Amniotic stem cell (primary cell): ENCODE data around the gene TUBGCP3.
"Not testable (repeated sequence)": the region's sequence is repeated elsewhere in the genome, so short reads cannot be mapped to it uniquely, and the experiment has no call there.

Source experiments
- DNase-seq: peaks from one replicate; lab custom pipeline; 2025; lab: John Stamatoyannopoulos, UW

Gene TUBGCP3

GRCh38 chr13:112576768-112577167 is 11.2 kb downstream of the TUBGCP3 start:
- DNase-seq, result no peak

GRCh38 chr13:112576191-112576590 is 11.8 kb downstream of the TUBGCP3 start:
- no peak for DNase-seq

DNA sequence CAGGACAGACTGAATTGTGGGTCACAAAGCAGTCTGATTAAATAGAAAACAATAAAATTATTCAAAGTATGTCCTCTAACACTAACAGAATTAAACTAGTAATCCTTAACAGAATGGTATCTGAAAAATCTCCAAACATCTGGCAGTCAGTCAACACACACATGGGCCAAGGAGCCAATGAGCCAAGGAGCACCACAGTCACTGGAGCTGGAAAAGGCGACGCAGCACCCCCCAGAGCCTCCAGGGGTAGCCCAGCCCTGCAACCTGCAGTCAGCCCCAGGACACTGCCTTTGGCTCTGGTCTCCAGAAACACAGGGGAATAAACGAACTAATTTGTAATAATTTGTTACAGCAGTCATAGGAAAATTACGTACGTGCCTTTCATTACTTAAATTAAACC is 12.3 kb downstream of the TUBGCP3 start:
- DNase-seq, result no peak

DNA sequence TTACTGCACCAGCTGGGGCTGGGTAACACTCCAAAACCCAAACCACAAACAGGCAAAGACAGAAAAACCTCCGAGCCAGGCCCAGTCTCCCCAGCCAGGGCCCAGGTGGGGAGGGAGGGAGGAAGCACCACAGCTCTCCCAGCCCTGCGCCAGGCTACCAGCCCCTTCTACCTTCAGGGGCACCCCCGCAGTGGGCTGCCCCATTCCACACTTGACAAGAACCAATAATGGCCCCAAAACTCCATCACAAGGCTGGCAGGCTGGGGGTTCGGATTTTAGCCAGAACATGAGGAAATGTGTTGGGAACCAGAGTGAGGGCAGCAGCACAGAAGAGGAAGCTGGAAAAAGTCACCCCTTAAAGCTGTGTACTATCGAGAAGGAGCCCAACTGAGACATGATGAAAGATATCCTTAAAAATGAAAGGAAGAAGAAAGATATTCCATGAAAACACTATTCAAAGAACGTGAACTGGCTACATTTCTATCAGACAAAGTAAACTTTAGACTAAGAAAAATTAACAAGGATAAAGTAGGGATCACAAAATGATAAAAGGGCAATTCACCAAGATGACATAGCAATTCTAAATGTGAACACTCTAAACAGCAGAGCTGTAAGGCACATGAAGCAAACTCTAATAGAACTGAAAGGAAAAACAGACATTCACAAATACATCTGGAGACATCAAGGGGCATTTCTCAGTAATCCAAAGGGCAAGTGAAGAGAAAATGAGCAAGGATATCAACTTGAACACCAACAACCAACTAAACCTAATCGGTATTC is 12.9 kb downstream of the TUBGCP3 start:
- DNase-seq, result no peak

GRCh38 chr13:112574416-112574815 is 13.5 kb downstream of the TUBGCP3 start:
- DNase-seq, result no peak

DNA sequence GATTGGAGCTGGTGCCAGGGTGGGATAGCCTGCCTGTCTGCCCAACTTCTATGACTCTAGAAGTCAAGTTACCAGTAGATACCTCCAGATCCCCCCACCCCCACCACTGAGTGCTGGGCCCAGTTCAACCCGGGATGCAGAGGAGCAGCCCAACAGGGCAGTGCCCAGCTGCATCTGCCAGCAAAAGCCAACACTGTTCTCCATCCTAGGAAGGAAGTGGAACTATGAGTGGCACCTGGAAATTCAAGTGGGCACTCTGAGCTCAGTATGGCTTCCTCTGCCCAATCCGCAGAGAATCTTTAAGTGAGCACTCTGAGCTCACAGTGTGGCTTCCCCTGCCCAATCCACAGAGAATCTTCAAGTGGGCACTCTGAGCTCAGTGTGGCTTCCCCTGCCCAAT is 14.2 kb downstream of the TUBGCP3 start:
- DNase-seq, result no peak

DNA sequence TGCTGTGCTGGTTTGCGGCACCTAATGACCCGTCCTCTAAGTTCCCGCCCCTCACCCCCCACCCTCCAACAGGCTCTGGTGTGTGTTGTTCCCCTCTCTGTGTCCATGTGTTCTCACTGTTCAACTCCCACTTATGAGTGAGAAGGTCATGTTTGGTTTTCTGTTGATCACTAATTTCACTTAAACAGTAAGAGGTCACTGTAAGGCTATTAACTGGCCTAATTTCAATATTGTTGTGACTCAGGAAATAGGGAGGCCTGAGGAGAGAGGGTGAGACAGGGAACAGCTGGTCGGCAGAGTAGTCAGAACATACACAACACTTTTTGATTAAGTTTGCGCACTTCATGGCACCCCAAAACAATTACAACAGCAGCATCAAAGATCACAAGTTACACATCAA is 15.6 kb downstream of the TUBGCP3 start:
- DNase-seq, result no peak

DNA sequence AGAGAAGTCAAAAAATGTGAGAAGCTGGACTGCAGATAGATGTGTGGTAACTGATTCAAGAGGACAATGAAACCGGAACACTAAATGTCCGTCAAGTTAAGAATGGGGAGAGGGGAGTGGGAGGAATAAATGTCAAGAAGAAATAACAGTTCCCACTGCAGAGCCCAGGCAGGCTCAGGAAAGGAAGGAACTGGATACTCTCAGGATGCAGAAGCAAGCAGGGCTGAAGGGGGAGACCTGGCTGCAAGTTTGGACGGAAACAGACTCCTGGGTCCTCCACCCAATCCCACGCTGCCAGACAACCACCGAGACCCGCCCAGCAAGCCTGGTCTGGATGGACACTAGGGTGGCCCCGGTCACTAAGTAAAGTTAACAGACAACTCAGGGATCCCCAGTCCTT is 18.1 kb downstream of the TUBGCP3 start:
- no peak for DNase-seq

DNA sequence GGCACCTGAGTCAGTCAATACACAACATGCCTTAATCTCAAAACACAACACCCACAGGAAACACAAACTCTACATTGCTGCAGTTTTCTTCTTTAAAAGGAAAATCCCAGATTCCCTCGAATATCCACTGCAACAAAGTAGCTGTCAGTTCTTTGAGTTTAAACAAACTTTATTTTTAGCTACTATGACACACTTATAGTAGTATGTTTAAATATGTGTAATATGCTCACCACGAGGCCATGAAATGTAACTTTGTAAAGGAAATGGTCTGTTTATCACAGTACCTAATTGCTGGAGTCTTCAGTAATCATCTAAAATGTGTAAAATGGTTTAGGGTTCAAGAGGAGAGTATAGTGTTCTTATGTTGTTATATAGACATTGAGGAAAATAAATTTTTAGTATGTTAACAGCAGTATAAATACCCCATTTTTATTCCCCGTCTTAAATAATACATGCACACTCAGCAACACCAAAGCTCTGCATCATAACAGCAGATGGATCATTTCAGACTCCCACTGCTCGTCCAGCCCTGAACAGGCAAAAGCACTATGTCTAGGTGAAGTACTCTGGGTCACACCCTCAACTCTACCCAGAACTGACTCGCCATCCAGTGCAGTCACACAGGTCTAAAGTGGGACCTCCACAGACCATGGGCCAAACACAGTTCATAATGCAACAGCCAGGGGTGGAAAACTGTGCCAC is 20.6 kb downstream of the TUBGCP3 start:
- DNase-seq, result no peak

DNA sequence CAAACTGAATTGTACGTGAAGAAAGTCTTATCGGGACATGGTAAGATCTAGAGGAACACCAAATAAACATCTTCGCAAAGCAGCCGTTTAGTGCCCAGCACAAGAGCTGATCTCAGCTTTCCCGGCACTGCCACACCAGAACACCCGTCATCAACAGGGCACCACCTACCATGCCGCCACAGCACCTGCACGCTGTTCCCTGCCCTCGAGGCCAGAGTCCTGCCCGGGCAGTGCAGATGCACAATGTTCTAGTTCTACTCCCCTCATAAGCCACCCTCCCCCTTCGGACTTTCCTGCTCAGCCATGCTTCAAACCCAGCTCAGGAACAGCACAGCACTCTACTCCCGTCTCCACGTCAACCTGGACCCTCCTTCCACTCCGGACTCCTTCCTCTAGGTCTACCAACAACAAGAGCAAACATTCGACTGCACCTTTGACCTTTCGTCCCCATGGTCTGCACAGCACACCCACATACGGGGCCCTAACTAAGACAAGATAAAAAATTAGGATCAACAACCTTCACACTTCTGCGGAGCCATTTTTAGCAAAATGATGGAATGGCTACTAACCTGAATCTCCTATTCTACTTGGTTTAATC is 25.1 kb downstream of the TUBGCP3 start:
- DNase-seq, result no peak

DNA sequence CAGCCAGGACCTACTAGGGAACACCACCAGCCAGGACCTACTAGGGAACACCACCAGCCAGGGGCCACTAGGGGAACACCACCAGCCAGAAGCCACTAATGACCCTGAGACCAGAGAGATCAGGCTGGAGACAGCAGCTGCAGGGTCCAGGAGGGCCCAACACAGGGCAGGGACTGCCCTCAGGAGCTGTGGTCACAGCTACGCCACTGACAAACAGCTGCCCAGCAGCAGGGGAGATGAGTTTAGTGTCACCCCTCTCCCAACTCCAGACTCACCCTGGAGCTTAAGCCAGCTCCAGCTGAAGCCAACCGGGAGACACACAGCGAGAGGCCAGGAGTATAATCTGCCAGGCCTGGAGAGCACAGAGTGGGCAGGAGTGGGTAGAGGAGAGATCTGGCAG is 25.7 kb downstream of the TUBGCP3 start:
- no peak for DNase-seq

- DNase-seq, result no peak
Measured at GRCh38 chr13:112561478-112561877, 26.5 kb downstream of the TUBGCP3 start.

- no peak for DNase-seq
Measured at GRCh38 chr13:112558696-112559418, 29.1 kb downstream of the TUBGCP3 start.

DNA sequence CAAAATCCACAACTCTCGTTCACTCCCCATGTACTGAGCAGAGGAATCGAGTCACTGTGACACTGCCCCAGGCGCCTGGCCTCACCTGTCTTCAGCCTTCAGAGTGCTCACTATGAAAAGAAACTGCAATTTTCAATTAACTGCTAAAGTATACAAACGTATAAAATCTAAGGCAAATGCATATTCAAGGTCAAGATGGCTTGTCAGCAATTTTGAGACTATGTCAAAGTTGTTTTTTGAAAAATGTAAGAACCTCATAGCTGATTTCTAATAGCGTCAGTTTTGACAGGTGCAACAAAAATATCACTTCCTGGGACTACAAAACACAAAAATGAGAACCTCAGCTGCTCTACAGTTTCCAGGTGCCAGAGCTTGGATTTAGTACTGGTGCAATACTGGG is 31.4 kb downstream of the TUBGCP3 start:
- no peak for DNase-seq

- no peak for DNase-seq
Measured at GRCh38 chr13:112554214-112554850, 33.6 kb downstream of the TUBGCP3 start.

DNA sequence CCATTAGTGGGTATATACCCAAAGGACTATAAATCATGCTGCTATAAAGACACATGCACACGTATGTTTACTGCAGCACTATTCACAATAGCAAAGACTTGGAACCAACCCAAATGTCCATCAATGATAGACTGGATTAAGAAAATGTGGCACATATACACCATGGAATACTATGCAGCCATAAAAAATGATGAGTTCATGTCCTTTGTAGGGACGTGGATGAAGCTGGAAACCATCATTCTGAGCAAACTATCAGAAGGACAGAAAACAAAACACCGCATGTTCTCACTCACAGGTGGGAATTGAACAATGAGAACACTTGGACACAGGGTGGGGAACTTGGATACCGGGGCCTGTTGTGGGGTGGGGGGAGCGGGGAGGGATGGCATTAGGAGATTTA is 39.0 kb downstream of the TUBGCP3 start:
- DNase-seq, result not testable (repeated sequence)

- DNase-seq, result peak; percentile 37
Measured at GRCh38 chr13:112545856-112546255, 42.1 kb downstream of the TUBGCP3 start.

DNA sequence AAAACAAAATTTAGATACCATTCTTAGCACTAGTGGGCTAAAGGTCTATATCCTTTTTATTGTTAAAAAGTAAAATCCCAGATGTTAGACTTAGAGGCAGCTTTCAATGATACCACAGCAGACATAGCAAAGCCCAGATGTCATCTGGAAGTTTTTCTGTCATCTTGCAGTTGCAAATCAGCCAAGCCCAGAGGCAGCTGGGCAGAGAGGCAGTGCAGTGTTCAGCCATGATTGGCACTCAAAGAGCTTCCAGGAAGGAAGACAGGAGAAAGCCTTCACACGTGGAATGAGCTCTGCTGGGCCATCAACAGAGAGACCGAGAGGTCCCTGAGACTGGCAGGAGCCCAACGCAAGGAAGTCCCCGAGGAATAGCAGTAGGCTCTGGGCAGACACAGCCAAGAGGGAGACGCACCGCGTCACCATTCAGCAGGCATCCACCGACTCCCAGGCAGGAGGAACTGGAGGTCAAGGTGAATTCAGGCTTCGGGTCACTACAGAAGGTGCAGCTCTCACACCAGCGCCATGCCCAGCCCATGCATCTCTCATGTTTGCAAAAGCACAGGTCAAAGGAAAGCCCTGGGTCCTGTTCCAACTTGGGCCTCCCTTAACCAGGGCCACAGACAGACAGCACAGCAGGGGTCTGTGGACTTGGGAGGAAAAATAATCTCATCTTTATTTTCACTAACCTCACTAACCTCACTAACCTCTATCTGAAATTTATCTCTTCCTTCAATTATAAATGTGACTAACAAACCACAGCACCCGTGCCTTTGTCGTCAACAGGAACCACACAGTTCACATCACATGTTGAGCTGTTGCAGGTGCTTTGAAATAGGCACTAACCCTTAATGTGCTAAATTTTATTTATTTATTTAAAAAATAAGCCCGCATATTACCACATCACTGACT is 54.9 kb downstream of the TUBGCP3 start:
- no peak for DNase-seq

DNA sequence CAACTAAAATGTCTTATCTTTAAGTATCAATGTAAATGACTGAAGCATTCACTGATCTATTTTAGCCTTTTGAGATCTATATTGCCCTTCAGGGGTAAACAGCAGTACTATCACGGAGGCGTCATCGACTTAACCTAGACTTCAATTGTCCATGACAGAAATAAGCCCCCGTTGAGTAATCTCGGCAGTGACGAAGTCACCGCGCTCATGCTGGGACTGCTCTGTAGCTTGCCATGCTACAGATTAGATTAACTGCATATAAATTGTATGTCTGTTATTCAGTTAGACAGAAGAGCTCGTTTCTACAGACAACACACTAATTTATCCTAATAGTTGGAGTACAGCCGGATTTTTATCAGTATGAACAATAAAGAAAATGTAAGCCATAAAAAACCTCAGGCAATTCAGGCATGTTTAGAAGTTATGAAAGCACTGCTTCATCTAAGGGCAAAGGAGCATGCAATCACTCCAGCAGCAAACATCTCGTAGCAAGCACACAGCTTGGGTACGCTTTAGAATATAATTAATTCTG is 56.6 kb downstream of the TUBGCP3 start:
- DNase-seq, result no peak

DNA sequence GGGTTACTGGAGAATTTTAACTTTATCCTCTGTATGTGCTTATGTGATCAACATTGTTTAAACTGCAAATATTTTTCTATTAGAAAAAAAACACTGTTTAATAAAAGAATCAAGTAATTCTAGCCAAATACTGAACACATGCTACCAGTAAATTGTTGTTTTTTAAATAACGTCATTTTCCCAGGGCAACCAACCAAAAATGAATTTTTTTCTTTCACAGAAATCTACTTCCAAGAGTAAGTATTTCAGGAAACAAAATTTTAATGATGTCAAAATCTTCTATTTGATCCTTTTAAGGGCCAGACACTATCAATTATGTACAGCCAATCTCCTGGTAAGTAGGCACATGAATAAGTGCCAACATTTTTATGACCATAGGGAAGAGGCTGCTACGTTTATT is 57.1 kb downstream of the TUBGCP3 start:
- DNase-seq, result no peak

DNA sequence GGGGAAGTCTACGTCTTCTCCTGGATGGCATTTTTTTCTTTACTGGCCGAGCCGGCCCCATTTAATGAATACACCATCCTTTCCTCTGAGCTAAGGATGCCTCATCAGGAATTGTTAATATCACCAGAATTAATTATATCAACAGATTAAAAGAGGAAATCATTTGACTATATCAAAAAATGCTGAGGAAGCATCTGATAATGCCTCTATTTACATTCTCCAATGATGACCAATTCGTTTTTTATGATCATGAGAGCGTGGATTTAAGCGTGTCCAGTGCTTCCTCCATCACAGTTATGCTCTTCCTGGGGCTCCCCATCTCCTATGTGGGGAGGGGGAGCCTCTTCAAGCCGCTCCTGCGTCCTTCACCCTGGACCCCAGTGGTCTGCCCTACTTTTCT is 58.7 kb downstream of the TUBGCP3 start:
- no peak for DNase-seq
